Measurements from ENCODE around the gene KIFAP3.

DNA sequence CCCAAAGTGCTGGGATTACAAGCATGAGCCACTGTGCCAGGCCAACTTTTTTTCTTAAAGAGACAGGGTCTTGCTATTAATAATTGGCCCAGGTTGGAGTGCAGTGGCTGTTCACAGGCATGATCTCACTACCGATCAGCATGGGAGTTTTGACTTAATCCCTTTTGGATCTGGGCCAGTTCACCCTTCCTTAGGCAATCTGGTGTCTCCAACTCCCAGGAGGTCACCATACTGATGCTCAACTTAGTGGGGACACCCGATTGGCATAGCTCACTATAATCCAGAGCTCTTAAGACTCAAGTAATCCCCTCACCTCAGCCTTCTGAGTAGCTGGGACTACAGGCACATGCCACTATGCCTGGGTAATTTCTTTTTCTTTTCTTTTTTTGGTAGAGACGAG lies 116.6 kb downstream of the KIFAP3 start:
- TF ChIP-seq CTCF (IDR thresholded peaks at IDR 0.05) (no peak), EZH2 (IDR thresholded peaks at IDR 0.05) (no peak), EZH2phosphoT487 (IDR thresholded peaks at IDR 0.05) (no peak)

Measured in neural progenitor cell (in vitro differentiated cells).